Urinary bladder (tissue), 4 donors: ENCODE measurements around the gene GNB1L. TPM values are rescaled to one million over a fixed set of nuclear protein-coding genes. Genes with fewer than 3 reads are reported as not detected.

Experiments used
- DNase-seq: peaks from one replicate; pipeline ENCODE4 v3.0.0-alpha.2; 2015; ENCODE audit errors: extremely low spot score
- H3K27ac ChIP-seq: one replicate; pipeline ENCODE4 v1.5.1; 2013; ENCODE audit warnings: low read depth, mild to moderate bottlenecking, moderate library complexity
- H3K36me3 ChIP-seq: one replicate; pipeline ENCODE4 v1.6.1; 2013; ENCODE audit warnings: mild to moderate bottlenecking, moderate library complexity; ENCODE audit not compliant: insufficient read depth
- H3K4me1 ChIP-seq: one replicate; pipeline ENCODE4 v1.6.1; 2013; ENCODE audit warnings: mild to moderate bottlenecking, moderate library complexity; ENCODE audit not compliant: insufficient read depth
- H3K4me3 ChIP-seq: one replicate; pipeline ENCODE4 v1.5.1; 2013; ENCODE audit warnings: low read depth, low read length
- WGBS: extraction: QIAGEN DNeasy Blood & Tissue Kit; methylation state at CpG from one replicate; pipeline ENCODE4 v1.1.7; 2013; 5-methylcytosine and 5-hydroxymethylcytosine counted together
- polyA plus RNA-seq: library from polyadenylated mRNA; stranded (reverse); fragments of 200-250 nt; gene quantifications from one replicate; pipeline ENCODE4 v1.2.3, GENCODE V29; 2013
- total RNA-seq: library from RNA; depleted of rRNA; stranded (reverse); fragments of >200 nt; gene quantifications from one replicate; pipeline ENCODE4 v1.2.3, GENCODE V29; 2014
- donor health status: healthy with polysubstance abuse.
- donor health status: healthy.

The GNB1L gene
- total and polyA plus RNA-seq, 2 donors = 3.4 to 8.5 TPM

DNA sequence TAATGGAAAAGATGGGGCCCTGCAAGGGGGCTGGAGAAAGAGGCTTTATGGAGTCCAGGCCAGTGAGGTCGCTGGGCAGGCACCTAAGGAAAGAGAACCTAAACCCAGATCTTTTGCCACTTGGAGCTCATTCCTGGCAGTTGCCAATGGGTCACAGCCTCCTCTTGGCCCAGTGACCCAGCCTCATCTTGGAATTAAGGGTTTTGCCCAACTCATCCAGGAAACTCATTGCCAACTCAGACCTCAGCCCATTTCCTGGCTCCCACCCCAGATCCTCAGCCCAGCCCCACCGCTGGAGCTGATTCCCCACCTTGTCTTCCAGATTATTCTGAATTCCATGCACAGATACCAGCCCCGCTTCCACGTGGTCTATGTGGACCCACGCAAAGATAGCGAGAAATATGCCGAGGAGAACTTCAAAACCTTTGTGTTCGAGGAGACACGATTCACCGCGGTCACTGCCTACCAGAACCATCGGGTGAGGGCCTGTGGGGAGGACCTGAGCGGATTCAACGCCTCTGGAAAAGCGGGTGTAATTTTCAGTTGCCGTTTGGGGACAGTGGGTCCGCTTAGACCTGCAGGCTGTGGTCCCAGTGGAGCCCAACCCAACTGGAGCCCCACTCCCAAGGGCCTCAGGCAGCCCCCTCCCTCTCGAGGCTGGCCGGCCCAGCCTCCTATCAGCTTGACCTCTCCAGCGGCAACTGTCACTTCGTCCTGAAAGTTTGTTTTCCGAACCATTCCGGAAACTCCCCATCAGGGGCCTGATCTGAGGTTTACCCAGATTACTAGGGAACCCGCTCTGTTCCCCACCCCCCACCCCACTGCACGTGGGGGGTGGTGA is 89.8 kb downstream of the GNB1L start:
- no peak for DNase-seq
- no peak overlapping the region for H3K27ac ChIP-seq
- H3K4me1 ChIP-seq = no peaks in the 10 kb centered on the region
- whole genome bisulfite sequencing = 53% methylated on average over 25 of the region's 25 CpGs
- H3K36me3 ChIP-seq = no peaks in the 10 kb centered on the region
- no peak overlapping the region for H3K4me3 ChIP-seq

- DNase-seq = no peak
- Histone ChIP-seq H3K4me1 (no peaks in the 10 kb centered on the region), H3K36me3 (no peaks in the 10 kb centered on the region), H3K27ac (no peak overlapping the region), H3K4me3 (no peak overlapping the region)
- 64% methylated on average over 17 of the region's 17 CpGs for WGBS
Observed at GRCh38 chr22:19764299-19764593, 90.4 kb downstream of the GNB1L start.

DNA sequence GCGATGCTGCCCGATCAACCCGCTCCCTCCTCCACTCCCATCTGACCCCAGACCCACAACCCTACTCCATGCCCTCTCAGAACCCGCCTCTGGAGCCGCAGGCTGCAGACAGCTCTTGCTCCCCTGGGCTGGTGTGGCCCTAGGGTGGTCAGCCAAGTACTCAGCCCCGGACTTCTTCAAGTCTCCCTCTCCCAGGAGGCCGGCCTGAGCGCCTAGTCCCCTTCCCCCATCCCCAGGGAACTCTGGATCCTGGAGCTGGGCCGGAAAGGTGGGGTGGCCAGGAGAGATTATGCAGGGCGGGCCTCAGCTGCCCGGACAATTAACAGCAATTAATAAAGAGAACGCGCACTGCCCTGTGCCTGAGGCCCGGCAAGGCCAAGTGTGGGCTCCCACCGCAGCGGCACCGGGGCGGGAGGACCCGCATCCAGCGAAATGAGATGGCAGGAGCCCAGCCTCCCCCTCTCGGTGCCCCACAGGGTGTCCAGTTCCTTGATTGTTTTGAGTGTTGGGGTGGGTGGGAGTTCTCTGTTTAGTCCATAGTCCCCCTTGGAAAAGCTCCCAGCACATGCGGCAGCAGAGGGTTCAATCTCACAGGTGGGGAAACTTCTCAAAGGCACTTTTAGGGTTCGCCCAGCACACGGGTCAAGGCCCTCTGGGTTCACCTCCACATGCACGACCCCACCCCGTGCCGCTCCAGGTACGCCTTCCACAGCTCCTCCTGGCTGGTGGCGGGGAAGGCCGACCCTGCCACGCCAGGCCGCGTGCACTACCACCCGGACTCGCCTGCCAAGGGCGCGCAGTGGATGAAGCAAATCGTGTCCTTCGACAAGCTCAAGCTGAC is 91.0 kb downstream of the GNB1L start:
- no peak overlapping the region for H3K27ac ChIP-seq
- no peak for DNase-seq
- 55% methylated on average over 39 of the region's 39 CpGs for WGBS
- no peaks in the 10 kb centered on the region for H3K4me1 ChIP-seq
- no peak overlapping the region for H3K4me3 ChIP-seq
- H3K36me3 ChIP-seq = no peaks in the 10 kb centered on the region

- no peaks in the 10 kb centered on the region for H3K4me1 ChIP-seq
- no peak overlapping the region for H3K27ac ChIP-seq
- no peak for DNase-seq
- no peak overlapping the region for H3K4me3 ChIP-seq
- no peaks in the 10 kb centered on the region for H3K36me3 ChIP-seq
- WGBS = 75% methylated on average over 34 of the region's 34 CpGs
Observed at GRCh38 chr22:19762568-19763457, 91.9 kb downstream of the GNB1L start.

DNA sequence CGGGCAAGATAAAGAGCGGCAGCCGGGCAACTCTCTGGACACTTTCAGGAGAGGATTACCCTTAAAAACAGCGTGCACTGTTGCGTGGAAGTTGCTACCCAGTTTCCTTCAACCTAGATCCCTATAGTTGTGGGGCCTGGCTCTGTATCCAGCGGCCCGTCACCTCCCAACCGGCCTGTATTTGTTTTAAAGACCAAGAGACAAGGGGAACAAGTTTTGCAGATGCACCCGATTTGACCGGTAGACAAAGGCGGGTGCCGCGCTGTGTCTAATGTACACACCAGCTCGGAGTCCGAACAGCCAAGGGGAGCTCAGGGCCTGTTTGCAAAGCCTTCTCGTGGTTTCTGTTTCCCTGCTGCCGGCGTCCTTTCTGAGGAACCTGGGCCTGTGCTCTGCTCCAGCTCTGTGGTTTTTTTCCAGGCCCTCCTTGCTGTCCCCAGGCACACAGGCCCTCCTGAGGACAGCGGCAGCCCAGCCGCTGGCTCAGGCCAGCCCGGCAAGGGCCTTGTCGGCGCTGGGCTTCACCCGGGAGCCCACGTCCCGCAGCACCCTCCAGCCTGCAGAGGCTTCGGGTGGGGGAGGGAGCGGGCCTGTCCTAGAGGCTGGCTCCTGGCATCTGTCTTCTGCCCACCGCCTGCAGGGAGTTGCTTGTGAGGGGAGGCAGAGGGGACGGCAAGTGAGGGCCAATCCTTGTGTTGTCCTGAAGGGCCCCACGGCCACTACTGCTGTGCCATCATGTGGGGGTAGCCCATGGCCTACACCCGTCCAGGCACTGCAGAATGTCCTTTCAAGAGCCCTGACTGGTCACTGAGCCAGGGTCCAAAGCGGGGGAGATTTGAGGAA is 92.7 kb downstream of the GNB1L start:
- no peak overlapping the region for H3K27ac ChIP-seq
- H3K4me3 ChIP-seq = no peak overlapping the region
- WGBS = 81% methylated on average over 33 of the region's 33 CpGs
- H3K4me1 ChIP-seq = no peaks in the 10 kb centered on the region
- H3K36me3 ChIP-seq = no peaks in the 10 kb centered on the region
- no peak for DNase-seq

DNA sequence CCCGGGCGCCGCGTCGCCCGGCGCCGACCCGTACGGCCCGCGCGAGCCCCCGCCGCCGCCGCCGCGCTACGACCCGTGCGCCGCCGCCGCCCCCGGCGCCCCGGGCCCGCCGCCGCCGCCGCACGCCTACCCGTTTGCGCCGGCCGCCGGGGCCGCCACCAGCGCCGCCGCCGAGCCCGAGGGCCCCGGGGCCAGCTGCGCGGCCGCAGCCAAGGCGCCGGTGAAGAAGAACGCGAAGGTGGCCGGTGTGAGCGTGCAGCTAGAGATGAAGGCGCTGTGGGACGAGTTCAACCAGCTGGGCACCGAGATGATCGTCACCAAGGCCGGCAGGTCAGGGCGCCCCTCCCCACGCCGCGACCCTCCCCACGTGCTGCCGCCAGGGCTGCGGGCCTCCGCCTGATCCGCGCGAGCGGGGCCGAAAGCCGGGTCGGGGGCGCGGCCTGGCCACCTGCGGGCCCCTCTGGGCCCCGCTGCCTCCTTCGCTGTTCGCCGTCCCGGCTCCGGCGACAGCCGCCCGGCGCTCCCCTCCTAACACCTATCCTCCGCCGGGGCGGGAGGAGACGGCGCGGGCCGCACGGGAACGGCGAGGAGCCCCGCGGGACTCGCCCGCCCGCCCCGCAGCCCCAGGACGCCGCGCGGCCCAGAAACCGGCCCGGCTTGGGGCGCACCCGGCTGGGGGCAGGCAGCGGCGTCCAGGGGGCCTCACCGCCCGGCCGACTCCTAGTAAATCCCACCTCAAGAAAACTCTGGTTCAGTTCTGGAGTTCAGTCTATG is 93.5 kb downstream of the GNB1L start:
- no peak overlapping the region for H3K27ac ChIP-seq
- DNase-seq = no peak
- peak overlapping the region; percentile 38 for H3K4me3 ChIP-seq
- H3K36me3 ChIP-seq = no peaks in the 10 kb centered on the region
- no peaks in the 10 kb centered on the region for H3K4me1 ChIP-seq
- 8% methylated on average over 117 of the region's 117 CpGs for WGBS

- no peaks in the 10 kb centered on the region for H3K4me1 ChIP-seq
- DNase-seq = no peak
- H3K27ac ChIP-seq = no peak within 1 kb of the TSS
- H3K36me3 ChIP-seq = no peaks in the 10 kb centered on the region
- peak within 1 kb of the TSS; percentile 38 for H3K4me3 ChIP-seq
- 3% methylated on average over 66 of the region's 79 CpGs for WGBS
Observed at GRCh38 chr22:19760058-19760950, 94.4 kb downstream of the GNB1L start, which contains the start of gene TBX1. Gene TBX1 (plus strand): TSS chr22:19760778. CDS start chr22:19760844, 66 bp downstream.

DNA sequence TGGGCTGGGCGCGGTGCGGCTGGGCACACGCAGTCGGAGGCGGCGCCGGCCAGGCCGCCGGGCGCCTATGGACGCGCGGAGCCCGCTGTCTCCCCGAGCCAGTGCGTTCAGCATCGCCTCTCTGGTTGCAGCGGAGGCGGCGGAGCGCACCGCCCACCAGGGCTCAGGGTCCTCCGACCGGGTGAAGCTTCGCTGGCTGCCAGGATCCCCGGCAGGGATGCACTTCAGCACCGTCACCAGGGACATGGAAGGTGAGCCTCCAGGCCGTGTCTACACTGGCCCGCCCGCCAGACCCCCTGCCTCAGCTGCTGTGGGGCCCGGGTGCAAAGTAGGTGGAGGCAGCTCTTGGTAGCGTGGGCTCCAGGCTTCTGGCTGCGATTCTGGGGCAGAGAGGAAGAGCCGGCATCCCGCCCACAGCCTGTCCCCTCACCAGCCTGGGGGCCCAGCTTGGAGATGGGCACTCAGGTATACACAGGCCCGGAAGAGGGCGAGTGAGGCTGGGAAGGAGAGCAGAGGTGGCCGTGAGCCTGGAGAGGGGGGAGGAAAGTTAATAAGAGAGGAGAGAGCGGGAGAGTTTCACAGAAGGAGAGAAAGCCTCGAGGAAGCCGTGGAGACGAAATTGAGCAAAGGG is 95.1 kb downstream of the GNB1L start:
- 3% methylated on average over 43 of the region's 43 CpGs for WGBS
- H3K4me3 ChIP-seq = no peak overlapping the region

GRCh38 chr22:19758896-19759426 is 95.7 kb downstream of the GNB1L start:
- no peaks in the 10 kb centered on the region for H3K36me3 ChIP-seq
- no peaks in the 10 kb centered on the region for H3K4me1 ChIP-seq
- no peak overlapping the region for H3K27ac ChIP-seq
- 5% methylated on average over 21 of the region's 21 CpGs for WGBS
- DNase-seq = no peak
- no peak overlapping the region for H3K4me3 ChIP-seq

More for the DNA sequence above, 95.1 kb downstream of the GNB1L start:
- no peak for DNase-seq
- Histone ChIP-seq H3K36me3 (no peaks in the 10 kb centered on the region), H3K27ac (no peak overlapping the region), H3K4me1 (no peaks in the 10 kb centered on the region)

- WGBS = 33% methylated on average over 43 of the region's 43 CpGs
Observed at GRCh38 chr22:19757985-19758895, 96.4 kb downstream of the GNB1L start.

More at GRCh38 chr22:19757985-19758895, 96.4 kb downstream of the GNB1L start:
- no peak for DNase-seq
- no peaks in the 10 kb centered on the region for H3K36me3 ChIP-seq
- no peak overlapping the region for H3K4me3 ChIP-seq
- H3K27ac ChIP-seq = no peak overlapping the region
- H3K4me1 ChIP-seq = no peaks in the 10 kb centered on the region
